ENCODE measurements around the gene HEBP2.
"Not testable (repeated sequence)": the region's sequence is repeated elsewhere in the genome, so short reads cannot be mapped to it uniquely, and the experiment has no call there.

HEBP2 gene

GRCh38 chr6:138424004-138424904 lies 20.2 kb downstream of the HEBP2 start:
- no peak for DNase-seq

DNA sequence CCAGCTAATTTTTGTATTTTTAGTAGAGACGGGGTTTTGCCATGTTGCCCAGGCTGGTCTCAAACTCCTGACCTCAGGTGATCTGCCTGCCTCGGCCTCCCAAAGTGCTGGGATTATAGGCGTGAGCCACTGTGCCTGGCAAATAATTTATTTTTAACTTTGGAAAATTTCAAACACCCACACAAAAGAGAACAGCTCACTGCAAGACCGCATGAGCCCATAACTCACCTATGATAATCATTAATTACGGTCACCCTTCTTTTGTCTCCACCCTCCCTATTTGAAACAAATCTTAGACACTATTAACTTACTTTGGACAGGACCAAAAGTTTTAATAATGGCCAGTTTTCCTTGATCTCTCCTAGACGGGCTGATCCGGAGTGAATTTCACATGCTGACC lies 21.2 kb downstream of the HEBP2 start:
- DNase-seq = not testable (repeated sequence)

DNA sequence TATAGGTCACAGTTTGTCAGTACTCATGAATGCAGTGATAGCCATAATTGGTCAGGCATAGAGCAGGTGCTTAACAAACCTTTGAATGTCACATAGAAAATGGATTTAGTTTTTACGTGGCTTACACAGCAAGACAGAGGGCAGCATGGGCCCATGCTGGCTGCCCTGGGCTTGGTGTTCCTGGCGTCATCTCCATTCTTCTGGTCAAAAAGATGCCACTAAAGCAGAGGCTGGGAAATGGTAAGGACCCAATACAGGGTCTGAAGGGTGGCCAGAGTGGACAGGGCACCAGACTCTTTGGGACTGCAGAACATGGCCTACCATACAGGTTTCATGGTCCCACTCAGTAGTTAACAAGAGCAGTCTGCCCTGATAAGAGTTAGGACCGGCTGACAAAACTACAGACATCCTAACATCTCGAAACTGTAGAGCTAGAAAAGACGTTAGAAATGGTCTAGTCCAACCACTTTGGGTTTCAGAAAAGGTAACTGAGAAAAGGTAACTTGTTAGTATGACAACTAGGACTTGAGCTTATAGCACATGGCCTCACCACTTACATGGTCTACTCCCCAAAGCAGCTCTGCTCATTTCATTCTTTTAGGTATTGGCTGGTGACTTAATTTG lies 22.6 kb downstream of the HEBP2 start:
- no peak for DNase-seq

DNA sequence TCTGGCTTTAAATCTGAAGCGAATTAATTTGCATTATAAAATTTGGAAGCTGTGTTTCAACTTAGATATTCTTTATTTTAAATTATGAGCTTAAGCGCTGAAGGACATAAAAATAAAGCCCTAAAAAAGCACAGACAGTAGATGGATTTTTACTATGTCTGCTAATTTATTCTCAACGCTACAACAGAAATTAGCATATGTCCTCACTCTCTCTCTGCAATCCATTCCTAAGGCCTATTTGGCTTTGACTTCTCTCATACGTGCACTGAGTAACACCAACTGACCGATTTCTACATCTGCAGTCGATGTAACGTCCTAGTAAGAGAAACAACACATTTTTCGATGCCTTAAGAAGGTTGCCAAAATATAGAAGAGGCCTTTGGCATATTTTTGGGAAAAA lies 23.7 kb downstream of the HEBP2 start:
- no peak for DNase-seq

- no peak for DNase-seq
Observed at GRCh38 chr6:138428944-138429598, 25.0 kb downstream of the HEBP2 start.

DNA sequence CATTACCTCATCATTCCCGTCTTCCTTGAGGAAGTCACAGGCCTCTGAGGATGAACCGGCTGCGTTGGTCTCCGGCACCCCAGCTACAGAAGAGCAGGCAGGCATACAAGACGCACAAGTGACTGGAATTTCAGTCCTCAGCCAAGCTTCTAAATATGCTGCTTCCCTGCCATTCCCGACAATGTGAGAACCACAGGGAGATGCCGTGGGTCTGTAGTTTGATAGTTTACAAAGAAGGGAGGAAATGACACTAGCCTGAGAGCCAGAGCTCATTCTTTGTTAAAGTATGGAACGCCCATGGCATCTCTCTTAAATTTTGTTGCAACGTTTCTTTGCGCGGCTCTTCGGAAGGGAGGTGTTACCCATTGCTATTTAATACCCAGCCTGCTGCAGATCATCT lies 25.7 kb downstream of the HEBP2 start:
- no peak for DNase-seq

GRCh38 chr6:138430361-138431145 lies 26.5 kb downstream of the HEBP2 start:
- DNase-seq = no peak

DNA sequence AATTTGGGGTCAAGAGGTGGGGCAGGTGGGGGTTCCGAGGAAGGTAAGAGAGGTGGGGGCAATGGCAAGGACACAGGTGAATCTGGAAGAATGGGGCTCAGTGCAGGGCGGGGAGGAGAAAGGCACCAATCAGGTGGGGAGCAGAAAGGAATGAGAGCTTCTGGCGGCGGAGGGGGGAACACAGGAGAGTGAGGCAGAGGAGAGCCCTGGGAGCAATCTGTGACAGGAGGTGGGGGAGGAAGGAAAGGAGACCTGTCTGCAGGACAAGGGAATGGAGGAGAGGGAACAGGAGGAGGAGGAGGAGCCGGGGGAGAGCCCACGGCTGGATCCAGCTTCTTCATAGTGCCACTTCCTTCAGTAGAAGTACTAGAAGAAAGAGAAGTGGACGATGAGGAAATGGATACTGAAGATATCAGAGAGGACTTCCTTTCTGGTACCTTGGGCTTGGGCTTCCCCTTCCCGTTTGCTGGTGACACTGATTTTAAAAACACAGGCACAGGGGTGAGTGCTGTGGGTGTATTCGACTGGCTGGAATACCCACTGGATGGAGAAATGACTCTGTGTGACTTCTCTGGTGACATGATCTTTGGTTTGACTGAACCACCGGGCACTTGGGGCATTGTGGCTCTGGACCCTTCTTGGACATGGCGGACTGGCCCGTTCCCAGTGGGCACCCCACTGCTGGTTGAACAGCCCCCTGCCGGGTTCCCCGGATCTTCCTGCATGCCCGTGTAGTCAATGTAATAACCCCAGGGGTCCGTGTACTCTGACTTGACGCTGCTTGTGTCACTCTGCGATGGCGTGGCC lies 27.4 kb downstream of the HEBP2 start:
- no peak for DNase-seq

- no peak for DNase-seq
Observed at GRCh38 chr6:138432063-138432356, 28.0 kb downstream of the HEBP2 start.

DNA sequence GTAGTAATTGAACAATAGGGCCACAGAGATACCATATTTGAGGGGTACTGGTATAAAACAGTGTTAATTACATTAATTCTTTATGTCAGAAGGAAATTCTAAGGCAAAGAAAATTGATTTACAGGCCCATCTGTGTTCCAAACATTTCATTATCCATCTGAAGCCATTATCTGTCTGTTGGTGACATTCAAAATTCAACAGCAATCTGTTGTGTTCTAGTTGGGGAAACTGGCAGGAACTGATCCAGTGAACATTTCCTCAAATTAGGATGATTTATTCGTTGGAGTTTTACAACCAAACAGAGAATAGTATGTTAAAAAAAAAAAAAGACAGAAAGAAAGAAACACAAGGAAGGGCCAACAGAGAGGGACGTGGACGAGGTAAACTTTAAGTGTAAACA lies 30.1 kb downstream of the HEBP2 start:
- no peak for DNase-seq

DNA sequence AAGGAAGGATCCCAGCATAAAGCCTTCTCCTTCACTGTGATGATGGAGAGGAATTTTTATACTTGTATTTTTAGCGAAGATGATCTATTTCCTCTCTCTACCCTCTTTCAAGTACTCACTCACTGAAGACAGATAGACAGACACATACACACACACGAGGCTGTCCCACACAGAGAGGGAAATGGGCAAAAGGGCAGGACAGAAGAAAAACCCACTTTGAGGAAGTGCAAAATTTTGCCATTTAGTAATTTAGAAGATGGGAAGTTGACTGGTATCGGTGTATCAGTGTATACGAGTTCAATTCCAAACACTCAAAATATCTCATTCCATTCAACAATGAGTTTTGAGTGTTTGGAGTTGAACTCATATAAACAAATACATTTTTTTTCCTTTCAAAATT lies 30.9 kb downstream of the HEBP2 start:
- DNase-seq = no peak

DNA sequence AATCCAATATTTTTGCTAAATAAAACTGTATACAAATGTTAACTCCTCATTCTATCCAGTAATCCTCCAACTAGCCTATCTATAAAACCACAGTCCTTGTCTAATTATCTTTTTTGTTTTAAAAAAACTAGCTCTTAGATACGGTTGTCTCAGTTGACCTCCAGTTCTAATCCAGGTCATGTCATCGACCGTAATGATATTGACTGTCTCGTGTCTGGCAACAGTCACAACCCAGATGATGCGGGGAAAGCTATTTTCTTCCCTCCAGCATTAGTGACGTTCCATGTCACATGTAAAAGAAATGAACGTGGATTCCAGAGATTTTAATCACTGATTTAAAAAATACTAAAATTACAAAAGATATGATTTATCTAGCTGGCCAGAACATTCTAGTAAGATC lies 35.5 kb downstream of the HEBP2 start:
- DNase-seq = no peak

GRCh38 chr6:138440296-138440695 lies 36.3 kb downstream of the HEBP2 start:
- no peak for DNase-seq

DNA sequence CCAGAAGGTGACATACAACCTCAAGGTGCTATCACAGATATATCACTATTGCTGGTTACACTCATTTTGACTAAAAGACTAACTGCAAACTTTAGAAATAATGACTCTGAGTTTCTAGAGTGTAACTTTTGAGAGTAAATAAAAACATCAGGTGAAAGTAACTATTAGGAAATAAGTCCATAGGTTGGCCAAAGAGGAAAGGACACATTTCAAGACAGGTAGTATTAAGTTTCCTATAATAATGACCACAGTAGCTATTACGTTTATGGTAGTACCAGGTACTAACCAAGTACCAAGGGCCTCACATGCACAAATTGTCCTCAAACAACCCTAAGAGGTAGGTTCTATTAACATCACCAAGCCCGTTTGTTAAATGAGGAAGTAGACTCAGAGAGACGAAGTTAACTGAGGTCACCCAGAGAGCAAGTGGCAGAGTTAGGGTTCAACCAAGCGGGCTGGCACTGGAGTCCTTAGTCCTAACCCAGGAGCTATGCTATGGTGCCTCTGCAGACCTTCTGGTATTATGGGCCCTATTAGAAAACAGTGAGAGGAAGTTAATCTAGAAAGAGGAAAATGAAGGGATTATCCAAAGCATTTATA lies 36.8 kb downstream of the HEBP2 start:
- DNase-seq = no peak

- DNase-seq = no peak
Observed at GRCh38 chr6:138441965-138442364, 37.9 kb downstream of the HEBP2 start.

GRCh38 chr6:138442663-138443062 lies 38.6 kb downstream of the HEBP2 start:
- no peak for DNase-seq

GRCh38 chr6:138443979-138444378 lies 40.0 kb downstream of the HEBP2 start:
- DNase-seq = no peak

- no peak for DNase-seq
Observed at GRCh38 chr6:138446821-138447220, 42.8 kb downstream of the HEBP2 start.

DNA sequence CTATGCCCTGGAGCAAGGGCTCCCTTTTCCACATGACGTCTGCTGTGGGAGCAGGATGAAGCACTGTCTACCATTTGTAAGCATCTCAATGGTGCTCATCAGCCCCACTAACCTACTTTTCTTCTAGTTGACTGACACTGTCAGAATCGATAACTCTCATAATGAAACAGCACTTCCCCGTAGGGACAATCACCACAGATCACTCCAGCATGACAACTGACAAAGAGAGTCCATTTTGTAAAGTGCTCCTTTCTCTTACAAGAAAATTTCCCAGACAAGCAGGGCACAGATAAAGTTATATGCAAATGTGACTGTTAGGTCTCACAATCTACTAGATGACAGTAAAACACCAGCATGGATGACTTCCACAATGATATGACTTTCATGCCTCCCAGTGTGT lies 46.4 kb downstream of the HEBP2 start:
- no peak for DNase-seq

- DNase-seq = no peak
Observed at GRCh38 chr6:138451043-138451442, 47.0 kb downstream of the HEBP2 start.

GRCh38 chr6:138454981-138455706 lies 51.1 kb downstream of the HEBP2 start:
- peak; percentile 51 for DNase-seq
